GM19467 (cell line): ENCODE results near the gene ADH1C.

Experiments used
- ATAC-seq: cut with Tn5 transposase; IDR thresholded peaks from one replicate; pipeline ENCODE4 v1.9.1; 2021; ENCODE audit warnings: mild to moderate bottlenecking, moderate library complexity; ENCODE audit not compliant: unreplicated experiment

Gene ADH1C

DNA sequence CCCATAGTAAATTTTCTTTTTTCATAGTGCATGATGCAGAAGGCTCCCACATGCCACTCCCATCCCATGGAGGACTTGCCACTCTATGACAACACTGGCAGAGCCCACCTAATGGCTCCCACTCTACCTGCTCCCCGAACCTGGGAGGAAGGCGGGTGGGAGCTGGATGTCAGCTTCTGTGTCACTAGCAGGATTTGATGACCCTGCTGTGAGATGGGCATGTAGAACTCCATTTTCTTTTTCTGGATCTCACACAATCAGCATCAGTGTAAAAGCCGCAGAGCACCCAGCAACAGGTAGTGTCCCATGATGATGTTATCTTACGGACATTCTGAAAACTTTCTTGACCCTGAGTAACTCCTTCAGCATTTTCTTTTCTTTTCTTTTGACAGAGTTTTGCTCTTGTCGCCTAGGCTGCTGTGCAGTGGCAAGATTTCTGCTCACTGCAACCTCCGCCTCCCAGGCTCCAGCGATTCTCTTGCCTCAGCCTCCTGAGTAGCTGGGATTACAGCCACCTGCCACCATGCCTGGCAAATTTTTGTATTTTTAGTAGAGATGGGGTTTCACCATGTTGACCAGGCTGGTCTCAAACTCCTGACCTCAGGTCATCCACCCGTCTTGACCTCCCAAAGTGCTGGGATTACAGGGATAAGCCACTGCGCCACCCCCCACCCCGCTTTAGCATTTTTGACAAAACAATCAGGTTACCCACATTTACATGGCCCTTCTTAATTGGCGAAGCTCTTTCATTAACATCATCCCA is 46.7 kb downstream of the ADH1C start:
- ATAC-seq: no peak

DNA sequence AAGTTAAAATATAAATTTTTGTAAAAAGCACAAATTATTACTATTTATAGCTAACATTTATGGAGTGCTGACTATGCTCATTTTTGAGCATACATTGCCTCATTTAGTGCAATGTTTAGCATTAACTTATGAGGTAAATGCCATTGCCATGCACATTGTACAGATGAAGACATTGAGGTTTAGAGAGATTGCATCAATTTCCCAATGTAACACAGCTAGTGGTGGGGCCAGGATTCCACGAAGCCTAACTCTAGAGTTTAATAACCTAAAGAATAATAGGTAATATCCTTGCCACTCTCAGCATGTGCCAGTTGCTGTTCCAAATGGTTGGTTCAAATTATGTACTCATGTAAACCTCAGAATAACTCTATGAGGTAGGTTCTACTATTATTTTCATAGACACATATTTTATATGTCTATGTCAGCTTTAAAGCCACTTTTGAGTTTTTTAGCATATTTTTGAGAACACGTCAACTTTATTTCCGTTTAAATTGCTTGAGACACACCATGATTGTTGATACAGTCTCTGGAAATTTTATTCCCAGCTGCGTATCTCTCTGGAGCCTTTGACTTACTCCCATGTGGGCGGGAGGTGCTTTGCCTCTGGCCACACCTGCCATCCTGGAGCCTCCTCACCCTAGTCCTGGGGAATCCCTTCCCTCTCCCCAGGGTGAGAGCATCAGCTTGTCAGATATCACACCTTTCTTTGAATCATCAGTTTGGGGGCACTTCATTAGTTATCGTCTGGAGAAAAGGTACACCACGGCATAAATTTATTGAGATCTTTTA is 51.0 kb downstream of the ADH1C start:
- ATAC-seq: no peak

DNA sequence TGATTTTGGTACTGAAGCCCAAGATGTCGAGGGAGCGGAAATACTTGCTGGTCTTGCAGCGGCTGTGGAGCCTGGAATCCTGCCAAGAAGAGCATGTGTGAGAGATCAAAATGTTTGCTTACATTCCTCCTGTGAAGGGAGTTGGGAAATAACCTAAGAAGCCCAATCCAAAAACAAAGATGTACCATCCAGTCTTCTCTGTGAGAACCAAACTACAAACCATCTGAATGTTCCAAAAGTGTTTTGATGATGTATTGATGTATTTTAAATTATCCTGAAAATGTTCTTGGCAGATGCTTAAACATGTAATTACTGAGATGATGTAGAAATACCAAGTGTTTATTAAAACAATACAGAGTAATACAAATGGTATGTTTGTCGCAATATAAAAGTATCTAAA is 51.6 kb downstream of the ADH1C start:
- ATAC-seq: no peak

DNA sequence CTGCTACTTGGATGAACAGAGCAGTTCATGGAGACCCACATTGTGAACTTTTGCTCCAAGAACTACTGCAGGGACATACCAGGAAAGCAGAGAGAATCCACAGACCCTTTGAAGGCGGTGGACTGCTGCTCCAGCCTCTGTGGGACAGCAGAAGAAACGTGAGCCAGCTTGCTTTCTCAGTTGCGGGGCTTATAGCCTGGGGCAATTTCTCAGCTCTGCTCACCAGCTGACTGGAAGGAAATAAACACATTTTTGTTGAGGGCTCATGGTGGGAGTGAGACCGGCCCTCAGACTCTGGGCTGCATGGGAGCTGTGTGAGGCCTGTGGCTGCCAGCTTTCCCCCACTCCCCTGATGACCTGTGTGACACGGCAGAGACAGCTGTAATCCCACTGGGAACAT is 59.2 kb downstream of the ADH1C start:
- ATAC-seq: no peak

DNA sequence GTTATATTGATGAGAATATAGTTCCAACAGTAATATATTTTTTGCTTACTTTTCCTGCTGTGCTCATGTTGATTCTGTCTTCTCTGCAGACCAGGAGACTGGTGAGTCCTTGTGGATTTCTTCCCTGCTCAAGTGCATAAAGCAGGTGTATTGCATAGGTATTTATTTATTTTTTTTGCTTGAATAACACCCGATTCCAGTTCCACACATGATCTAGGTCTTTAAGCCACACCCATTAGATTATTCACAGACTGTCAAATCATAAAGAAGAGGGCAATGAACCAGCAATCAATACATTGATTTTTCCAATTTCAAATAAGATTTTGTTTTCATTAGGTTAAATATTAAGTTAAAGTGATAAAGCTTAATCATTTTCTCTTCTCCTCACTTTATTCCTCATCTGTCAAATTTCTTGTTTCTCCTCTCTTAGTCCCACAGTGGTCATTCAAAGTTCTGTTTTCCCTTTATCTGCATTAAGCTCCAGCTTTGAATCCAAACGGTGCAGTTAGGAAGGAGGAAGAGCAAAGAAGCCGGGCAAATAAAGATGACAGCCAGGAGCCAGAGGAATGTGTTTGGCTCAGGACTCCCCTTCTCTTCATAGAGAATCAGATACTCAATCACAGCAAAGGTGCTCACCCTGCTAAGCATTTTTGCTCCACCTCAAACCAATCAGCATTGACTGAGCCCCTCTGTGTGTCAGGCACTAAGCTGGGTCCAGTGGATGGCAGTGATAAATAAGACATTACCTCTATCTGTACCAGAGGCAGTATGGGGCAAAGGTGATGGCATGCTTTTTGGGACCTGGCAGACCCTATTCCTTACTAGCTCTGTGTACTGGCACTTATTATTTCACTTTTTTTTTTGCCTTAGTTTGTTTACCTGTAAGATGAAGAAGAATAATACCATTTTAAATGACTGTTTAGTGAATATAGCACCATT is 61.4 kb downstream of the ADH1C start, which contains the start of gene ADH1A:
TSS of gene ADH1A (minus strand) at position 138 of the 939 bp plus-strand sequence. CDS start at position 67, 71 bp downstream.
- no peak for ATAC-seq
